ENCODE results near the gene ARMS2.

Gene ARMS2

GRCh38 chr10:122454071-122454470 lies 382 bp upstream of the ARMS2 start:
- DNase-seq = no peak

GRCh38 chr10:122455376-122456079 lies 1.1 kb downstream of the ARMS2 start:
- DNase-seq = no peak

GRCh38 chr10:122457934-122458333 lies 3.5 kb downstream of the ARMS2 start:
- DNase-seq = no peak

- no peak for DNase-seq
Measured at GRCh38 chr10:122458693-122459092, 4.2 kb downstream of the ARMS2 start.

- DNase-seq = no peak
Measured at GRCh38 chr10:122459561-122460273, 5.3 kb downstream of the ARMS2 start.

GRCh38 chr10:122460891-122461293 lies 6.4 kb downstream of the ARMS2 start:
- no peak for DNase-seq

GRCh38 chr10:122461367-122461728 lies 6.9 kb downstream of the ARMS2 start, which contains the start of gene HTRA1:
HTRA1 (plus strand) TSS chr10:122461553; CDS start chr10:122461653, 100 bp downstream.
- peak; percentile 62 for DNase-seq

- DNase-seq = peak; percentile 51
Measured at GRCh38 chr10:122461729-122462532, 7.5 kb downstream of the ARMS2 start.

- no peak for DNase-seq
Measured at GRCh38 chr10:122462533-122463465, 8.3 kb downstream of the ARMS2 start.

GRCh38 chr10:122463466-122464249 lies 9.2 kb downstream of the ARMS2 start:
- no peak for DNase-seq

GRCh38 chr10:122464250-122464510 lies 9.7 kb downstream of the ARMS2 start:
- no peak for DNase-seq

- DNase-seq = no peak
Measured at GRCh38 chr10:122464586-122464985, 10.1 kb downstream of the ARMS2 start.

- no peak for DNase-seq
Measured at GRCh38 chr10:122465401-122466040, 11.1 kb downstream of the ARMS2 start.

- no peak for DNase-seq
Measured at GRCh38 chr10:122466951-122467381, 12.5 kb downstream of the ARMS2 start.

GRCh38 chr10:122467701-122468100 lies 13.2 kb downstream of the ARMS2 start:
- DNase-seq = no peak

GRCh38 chr10:122468307-122468925 lies 14.0 kb downstream of the ARMS2 start:
- peak; percentile 39 for DNase-seq

- peak; percentile 75 for DNase-seq
Measured at GRCh38 chr10:122468926-122469781, 14.7 kb downstream of the ARMS2 start.

- DNase-seq = no peak
Measured at GRCh38 chr10:122469848-122470247, 15.4 kb downstream of the ARMS2 start.

- no peak for DNase-seq
Measured at GRCh38 chr10:122471531-122472177, 17.2 kb downstream of the ARMS2 start.
